22Rv1 (cell line): ENCODE measurements around the gene ATF6.

Source experiments
- ZFX ChIP-seq: fragments of 450-650 bp; IDR thresholded peaks from 2 replicates; pipeline ENCODE4 v1.6.1; 2017; ENCODE audit warnings: antibody characterized with exemption, borderline replicate concordance
- TF ChIP-seq, protein P1 (sequence below): fragments of 450-650 bp; IDR thresholded peaks from 2 replicates; pipeline ENCODE4 v1.5.1; 2017; ENCODE audit warnings: mild to moderate bottlenecking

GRCh38 chr1:162003061-162003829, 237.1 kb downstream of the ATF6 start:
- TF ChIP-seq, protein P1, sequence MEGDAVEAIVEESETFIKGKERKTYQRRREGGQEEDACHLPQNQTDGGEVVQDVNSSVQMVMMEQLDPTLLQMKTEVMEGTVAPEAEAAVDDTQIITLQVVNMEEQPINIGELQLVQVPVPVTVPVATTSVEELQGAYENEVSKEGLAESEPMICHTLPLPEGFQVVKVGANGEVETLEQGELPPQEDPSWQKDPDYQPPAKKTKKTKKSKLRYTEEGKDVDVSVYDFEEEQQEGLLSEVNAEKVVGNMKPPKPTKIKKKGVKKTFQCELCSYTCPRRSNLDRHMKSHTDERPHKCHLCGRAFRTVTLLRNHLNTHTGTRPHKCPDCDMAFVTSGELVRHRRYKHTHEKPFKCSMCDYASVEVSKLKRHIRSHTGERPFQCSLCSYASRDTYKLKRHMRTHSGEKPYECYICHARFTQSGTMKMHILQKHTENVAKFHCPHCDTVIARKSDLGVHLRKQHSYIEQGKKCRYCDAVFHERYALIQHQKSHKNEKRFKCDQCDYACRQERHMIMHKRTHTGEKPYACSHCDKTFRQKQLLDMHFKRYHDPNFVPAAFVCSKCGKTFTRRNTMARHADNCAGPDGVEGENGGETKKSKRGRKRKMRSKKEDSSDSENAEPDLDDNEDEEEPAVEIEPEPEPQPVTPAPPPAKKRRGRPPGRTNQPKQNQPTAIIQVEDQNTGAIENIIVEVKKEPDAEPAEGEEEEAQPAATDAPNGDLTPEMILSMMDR, result no peak
- TF ChIP-seq ZFX, result no peak
